DMS53 treated with DMSO at 0.1 percent for 48 hours (cell line): Measurements from ENCODE around the gene HSPA12A.

Source experiments
- DNase-seq: peaks from one replicate; lab custom pipeline; 2025; ENCODE audit not compliant: unreplicated experiment; lab: John Stamatoyannopoulos, UW

HSPA12A gene

GRCh38 chr10:116771101-116771958 lies 29.0 kb upstream of the HSPA12A start:
- DNase-seq = no peak

DNA sequence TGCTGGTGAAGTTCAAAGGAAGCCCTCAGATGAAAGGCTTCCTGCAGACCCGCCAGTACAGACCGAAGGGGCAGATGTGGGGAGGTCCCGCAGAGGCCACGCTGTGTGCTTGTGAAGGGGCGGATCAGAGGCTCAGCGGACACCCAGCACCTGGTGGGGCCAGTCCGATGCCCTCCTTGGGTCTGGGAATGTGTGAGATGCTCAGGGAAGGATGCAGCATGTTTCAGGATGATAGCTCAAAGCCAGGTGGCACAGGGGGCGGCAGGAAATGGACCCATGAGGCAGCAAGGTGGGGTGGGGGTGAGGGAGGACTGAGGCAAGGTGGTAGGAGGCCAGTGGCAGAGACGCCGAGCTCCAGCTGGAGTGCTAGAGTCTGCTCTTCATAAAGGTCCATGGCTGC lies 27.9 kb upstream of the HSPA12A start:
- no peak for DNase-seq

- no peak for DNase-seq
Measured at GRCh38 chr10:116769791-116770190, 27.4 kb upstream of the HSPA12A start.

GRCh38 chr10:116769368-116769767 lies 27.0 kb upstream of the HSPA12A start:
- DNase-seq = no peak

DNA sequence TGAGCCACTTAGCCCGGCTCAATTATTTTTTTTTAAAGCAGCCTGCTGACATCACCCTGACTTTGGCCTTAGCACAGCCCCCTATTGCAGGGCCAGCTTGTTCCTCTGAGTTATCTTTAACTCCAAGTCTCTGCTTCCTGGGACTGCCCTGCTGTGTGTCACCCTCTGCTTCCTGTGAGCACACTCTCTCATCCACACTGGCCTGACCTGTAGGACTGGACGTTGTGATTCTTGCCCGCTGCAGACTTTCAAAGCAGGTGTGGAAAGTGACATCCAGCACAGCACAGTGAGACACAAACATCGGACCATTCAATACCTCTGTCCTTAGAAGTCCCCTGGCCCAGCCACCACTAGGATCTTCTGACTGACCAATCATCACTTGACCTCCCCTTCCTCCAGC lies 26.4 kb upstream of the HSPA12A start:
- no peak for DNase-seq

DNA sequence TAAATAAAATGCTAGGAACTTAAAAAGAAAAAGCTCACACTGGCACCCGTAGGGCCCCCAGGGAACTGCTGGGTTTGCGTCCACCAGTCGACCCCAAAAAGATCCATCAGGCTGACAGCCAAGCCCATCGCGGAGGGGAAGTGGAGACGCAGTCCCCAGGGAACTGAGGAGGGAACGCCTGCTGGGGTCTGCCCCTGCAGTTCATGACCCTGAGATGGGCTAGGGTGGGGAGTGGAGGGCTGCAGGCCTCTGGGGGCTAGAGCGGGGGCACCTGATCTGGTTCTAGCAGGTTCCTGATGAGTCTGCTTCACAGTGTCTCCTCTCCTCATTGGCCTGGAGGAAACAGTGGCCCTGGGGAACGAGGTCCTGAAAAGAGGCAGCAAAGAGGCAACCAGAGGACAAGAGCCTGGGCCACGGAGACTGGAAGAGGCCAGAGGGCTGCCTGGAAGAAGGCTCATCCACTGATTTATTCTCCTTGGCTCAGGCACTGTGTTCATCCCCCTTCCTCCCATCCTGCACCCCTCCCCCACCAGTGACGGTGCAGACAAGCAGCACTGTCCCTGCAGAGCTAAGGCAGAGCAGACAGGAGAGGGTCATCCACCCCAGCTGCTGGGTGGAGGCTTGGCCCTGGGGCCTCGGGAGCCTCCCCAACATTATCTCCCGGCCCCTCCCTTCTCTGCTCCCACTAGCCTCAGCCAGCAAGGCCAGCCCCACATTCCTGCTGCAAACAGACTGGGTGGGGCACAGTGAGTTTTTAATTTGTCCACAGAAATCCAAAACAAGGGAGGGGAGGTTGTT lies 24.7 kb upstream of the HSPA12A start:
- no peak for DNase-seq

GRCh38 chr10:116766241-116766827 lies 24.0 kb upstream of the HSPA12A start:
- no peak for DNase-seq

- DNase-seq = no peak
Measured at GRCh38 chr10:116765648-116766081, 23.3 kb upstream of the HSPA12A start.

DNA sequence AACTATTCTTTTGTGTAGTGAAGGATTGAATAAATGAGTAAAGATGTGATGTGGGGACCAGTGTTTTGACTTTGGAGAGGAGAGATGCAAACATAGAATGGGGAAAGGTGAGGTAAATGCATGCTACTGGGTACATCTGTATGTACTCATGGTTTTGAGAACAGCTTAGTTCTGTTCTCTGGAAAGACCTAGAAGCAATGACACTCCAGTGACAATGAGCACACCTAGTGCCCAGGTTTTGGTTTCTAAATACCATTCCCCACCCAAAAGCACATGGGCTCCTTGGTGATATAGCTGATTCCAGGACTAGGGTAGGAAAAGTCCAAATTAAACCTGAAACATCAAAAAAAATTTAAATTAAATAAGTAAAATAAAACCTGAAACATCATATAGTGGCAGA lies 22.6 kb upstream of the HSPA12A start:
- DNase-seq = no peak

GRCh38 chr10:116763440-116763839 lies 21.1 kb upstream of the HSPA12A start:
- DNase-seq = no peak

- DNase-seq = no peak
Measured at GRCh38 chr10:116761883-116762282, 19.5 kb upstream of the HSPA12A start.

DNA sequence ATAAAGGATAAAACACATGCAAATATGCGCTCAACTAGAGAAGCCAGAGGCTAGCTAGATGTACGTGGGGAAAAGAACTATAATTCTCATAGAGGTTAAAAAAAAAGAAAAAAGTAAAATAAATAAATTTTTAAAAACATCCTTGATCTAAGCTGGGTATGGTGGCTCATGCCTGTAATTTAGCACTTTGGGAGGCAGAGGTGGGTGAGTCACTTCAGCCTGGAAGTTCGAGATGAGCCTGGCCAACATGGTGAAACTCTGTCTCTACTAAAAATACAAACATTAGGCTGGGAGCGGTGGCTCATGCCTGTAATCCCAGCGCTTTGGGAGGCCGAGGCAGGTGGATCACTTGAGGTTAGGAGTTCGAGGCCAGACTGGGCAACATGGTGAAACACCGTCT lies 18.6 kb upstream of the HSPA12A start:
- DNase-seq = no peak

GRCh38 chr10:116757246-116757645 lies 14.9 kb upstream of the HSPA12A start:
- DNase-seq = no peak

DNA sequence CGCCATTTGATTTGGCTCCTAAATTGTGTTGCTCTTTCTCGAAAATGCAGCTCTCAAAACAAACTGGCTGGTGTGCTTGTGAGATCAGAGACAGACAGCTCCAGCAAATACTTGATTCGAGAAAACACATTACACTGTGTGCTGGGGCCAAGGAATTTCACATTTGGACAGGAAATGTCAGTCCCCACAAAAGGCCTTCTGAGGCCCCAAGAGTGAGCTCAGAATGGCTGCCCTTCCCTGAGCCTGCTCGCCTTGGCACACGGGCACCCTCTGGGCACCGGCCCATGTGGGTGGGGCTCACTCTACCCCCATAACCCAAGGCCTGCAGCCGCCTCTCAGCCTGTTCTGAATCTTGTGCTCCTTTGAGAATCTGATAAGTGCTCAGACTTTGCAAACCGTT lies 13.9 kb upstream of the HSPA12A start:
- DNase-seq = no peak

GRCh38 chr10:116753759-116754158 lies 11.4 kb upstream of the HSPA12A start:
- no peak for DNase-seq

- DNase-seq = no peak
Measured at GRCh38 chr10:116752969-116753665, 10.8 kb upstream of the HSPA12A start.

GRCh38 chr10:116752563-116752962 lies 10.2 kb upstream of the HSPA12A start:
- no peak for DNase-seq

- no peak for DNase-seq
Measured at GRCh38 chr10:116748471-116748870, 6.1 kb upstream of the HSPA12A start.

DNA sequence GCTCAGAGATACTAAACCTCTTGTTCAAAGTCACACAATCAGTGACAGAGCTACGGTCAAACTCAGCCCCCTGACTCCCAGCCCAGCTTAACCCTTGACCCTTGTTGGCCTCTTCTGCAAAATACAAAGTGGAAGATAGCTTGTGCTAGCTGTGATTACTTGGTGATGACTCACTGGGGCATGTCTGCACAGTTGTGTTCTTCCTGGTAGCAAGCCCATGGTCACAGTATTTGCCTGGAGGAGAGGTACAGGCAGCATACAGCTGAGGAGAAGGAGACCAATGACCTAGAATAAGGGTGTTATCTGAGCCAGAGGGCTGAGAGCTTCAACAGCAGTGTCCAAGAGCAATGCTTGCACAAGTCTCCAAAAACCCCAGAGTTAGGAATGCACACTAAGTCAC lies 5.7 kb upstream of the HSPA12A start:
- peak; percentile 5 for DNase-seq

DNA sequence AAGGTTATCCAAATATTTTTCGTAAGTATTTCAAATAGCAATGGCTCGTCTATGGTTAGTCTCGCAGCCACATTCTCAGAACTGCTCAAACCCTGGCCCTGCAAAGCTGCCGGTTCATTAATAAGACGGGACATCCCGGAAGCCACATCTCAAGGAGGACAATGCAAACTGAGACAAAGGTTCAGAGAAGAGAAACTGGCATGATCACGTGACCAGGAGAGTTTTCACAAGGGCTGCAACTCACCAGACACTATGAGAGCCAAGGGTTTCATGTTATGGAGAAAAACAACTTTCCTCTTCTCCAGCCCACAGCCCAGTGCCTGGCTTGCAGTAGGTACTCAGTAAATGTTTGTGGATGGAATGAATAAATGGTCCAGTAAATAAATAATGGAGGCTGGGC lies 5.0 kb upstream of the HSPA12A start:
- DNase-seq = no peak

GRCh38 chr10:116744885-116745284 lies 2.5 kb upstream of the HSPA12A start:
- DNase-seq = no peak
